Activated CD8-positive, alpha-beta memory T cell treated with anti-CD3 and anti-CD28 coated beads, Interleukin-2, amount 50 U/mL, for 24 hours (primary cell): Measurements from ENCODE around the gene PPME1.

Experiments
- DNase-seq: peaks from one replicate; pipeline ENCODE4 v3.0.0-alpha.2; 2020; ENCODE audit errors: extremely low read depth

Gene PPME1

DNA sequence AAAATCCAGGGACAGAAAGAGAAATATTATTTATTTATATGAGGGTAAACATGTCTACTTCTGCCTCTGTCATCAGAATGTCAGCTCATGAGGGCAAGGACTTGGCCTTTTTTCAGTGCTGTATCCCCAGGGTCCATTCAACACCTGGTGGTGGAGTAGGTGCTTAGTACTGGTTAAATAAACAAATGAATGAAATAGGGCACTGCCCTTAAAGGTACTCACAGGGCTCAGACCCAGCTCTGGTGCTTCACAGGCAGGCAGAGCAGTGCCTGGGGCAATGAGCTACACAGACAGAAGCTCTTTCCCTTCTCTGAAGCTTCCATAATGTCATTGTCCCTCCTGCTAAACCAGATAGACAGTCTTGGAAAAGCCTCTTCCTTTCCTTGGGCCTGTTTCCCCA lies 109.4 kb downstream of the PPME1 start:
- no peak for DNase-seq

- no peak for DNase-seq
Observed at GRCh38 chr11:74282421-74282820, 111.3 kb downstream of the PPME1 start.

DNA sequence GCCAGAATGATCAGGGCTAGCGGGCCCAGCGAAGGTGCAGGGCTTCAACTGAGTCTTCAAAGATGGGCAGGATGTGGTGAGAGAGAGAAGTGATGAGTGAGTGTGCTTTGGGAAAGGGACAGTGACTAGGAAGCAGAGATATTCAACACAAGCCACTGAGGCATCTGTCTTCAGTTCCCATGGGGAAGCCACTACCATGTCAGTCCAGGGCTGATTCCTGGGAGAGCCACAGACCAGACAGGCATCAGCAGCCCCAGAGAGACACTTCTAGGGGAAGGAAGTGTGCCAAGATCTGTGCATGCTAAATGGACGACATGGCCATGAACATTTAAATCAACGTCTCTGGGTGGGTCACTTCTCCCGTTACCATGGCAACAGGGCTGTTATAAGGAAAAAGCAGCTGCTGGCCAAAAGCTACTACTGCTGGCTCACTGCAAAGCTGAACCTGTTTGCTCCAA lies 111.9 kb downstream of the PPME1 start:
- no peak for DNase-seq

DNA sequence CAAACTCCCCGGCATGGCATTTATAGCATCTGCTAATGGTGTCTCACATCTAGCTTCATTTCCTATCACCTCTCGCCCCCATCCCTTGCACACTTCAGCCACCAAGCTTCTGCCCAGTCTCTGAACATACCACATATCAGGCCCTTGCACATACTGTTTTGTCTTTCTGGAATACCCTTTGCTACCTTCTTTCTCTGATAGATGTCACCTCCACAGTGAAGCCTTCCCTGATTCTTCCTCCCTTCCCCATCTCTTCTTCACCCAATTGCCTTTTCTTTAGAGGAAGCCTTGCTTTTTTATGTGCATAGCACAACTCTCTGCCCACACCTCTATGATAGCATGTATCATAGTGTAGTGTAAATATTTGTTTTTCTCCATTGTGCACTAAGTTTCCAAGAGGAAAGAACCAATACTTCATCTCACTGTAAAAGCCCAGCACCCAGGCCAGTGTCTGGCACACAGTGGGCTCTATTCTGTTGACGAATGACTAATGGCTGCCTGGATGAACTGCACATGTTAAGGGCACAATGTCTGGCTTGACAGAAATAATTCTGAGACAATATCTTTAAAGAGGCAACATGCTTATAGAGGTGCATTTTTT lies 112.6 kb downstream of the PPME1 start:
- DNase-seq, result no peak

DNA sequence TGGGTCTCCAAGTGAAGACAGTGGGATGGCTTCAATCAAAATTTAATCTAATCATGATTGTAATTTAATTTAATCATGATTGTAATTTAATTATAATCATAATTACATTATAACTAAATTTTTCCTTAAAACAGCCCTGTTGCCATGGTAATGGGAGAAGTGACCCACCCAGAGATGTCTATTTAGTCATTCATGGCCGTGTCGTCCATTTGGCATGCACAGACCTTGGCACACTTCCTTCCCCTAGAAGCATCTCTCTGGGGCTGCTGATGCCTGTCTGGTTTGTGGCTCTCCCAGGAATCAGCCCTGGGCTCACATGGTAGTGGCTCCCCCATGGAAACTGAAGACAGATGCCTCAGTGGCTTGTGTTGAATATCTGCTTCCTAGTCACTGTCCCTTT lies 113.4 kb downstream of the PPME1 start:
- no peak for DNase-seq

DNA sequence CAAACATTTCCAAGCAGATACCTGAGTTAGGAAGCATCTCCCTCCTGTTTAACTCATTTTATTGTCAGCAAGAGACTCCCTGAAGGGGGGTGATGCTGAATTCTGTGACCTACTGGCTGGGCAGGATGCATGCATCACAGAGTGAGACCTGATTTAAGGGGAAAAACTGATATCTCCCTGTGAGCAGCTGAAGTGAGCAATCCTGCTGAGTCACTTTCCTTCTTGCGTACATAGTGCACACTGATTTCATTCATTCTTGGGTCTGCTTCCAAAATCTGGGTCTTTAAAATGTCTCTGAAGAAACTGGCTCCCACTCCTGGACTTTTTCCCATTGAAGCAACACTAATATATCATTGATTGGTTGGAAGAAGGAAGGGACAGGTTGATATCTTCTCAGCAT lies 117.1 kb downstream of the PPME1 start:
- no peak for DNase-seq

DNA sequence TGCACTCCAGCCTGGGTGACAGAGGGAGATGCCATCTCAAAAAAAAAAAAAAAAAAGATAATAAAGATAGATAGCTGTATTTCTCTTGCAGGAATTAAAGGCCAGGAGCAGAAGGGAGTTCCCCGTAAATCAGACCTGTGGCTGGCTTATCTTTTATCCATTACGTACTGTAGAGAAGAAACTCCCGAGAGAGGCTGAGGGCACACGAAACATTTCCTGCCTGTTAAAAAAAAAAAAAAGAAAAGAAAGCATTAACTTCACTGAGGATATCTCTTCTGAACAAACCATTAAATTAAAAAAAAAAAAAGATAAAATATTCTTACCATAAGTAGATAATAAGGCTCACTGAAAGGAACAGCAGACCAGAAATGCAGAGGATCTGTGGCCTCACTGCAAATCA lies 117.8 kb downstream of the PPME1 start:
- no peak for DNase-seq

GRCh38 chr11:74297484-74297883 lies 126.4 kb downstream of the PPME1 start:
- no peak for DNase-seq

GRCh38 chr11:74299015-74299414 lies 127.9 kb downstream of the PPME1 start:
- DNase-seq, result no peak
